Posterior vena cava (tissue), 2 donors: ENCODE measurements around the gene TEKT1. TPM values are rescaled to one million over a fixed set of nuclear protein-coding genes. Genes with fewer than 3 reads are reported as not detected.
A peak's percentile ranks its signal among the peaks of the same experiment; 100 is the strongest.
"Not testable (repeated sequence)": the region's sequence is repeated elsewhere in the genome, so short reads cannot be mapped to it uniquely, and the experiment has no call there.

Experiments
- DNase-seq: peaks from one replicate; pipeline ENCODE4 v3.0.0-alpha.2; 2020; ENCODE audit warnings: low spot score
- intact Hi-C, 2 donors: fragments of 100-400 bp; cut with DNase I; formaldehyde crosslinking; loops; one replicate each; pipeline versions ENCODE4 v1.14.1 to v1.14.2; 2022 to 2023
- long read RNA-seq, 2 donors: library from polyadenylated mRNA; unstranded; transcript quantifications; one replicate each; pipeline ENCODE4 v2.0.0, GENCODE V29; 2020 to 2021
- total RNA-seq, 2 donors: library from RNA; stranded (reverse); fragmentation: NEBNext Ultra II Directional; extraction: Animal tissue kit (Norgen Biotek cat#: 25700); gene quantifications; one replicate each; pipeline ENCODE4 v1.2.1, GENCODE V29; 2021
- donor health status: DM: yes; HTN: yes; CAD: no.
- donor health status: DM: yes; HTN: yes; CAD: no.

The TEKT1 gene
- total RNA-seq = not detected
- long read RNA-seq, donor 1 = 0 reads
- long read RNA-seq, donor 2 = 0 reads

- intact Hi-C loops = no loop called here
These were observed at the start of gene TEKT1 for GRCh38 chr17:6831661-6832263. Gene TEKT1 (minus strand): TSS chr17:6831729. CDS start chr17:6830376, 1,353 bp downstream.

DNA sequence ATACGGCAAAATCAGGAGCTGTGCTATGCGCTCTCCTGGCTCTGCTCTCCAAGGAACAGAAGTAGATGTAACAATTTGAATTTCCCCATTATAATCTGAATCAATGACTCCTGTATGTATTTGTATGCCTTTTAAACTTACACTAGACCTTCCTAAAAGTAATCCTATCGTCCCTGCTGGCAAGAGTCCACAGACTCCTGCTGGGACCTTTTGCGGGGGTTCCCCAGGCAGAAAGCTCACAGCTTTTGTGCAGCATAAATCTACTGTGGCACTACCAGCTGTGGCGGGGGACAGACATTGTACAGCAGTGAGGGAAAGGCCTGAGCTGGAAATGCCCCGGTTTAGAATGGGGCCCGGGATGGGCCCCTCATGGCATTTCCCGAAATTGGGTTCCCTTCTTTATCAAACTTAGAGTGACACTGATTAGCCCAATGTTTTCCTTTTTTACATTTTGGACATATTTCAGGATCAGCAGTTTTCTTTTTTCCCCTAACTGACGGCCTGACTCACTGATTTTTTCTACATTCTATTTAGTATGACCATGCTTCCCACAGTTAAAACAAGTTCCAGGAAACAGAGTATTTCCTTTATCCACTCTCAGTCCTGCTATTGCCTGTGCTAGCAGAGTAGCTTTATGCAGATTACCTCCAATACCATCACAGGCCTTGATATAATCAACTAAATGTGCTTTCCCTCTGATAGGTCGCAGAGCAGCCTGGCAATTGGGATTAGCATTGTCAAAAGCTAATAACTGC is 47.9 kb upstream of the TEKT1 start:
- intact Hi-C loops, DNase-seq: not testable (repeated sequence)

More at GRCh38 chr17:6831661-6832263, at the start of gene TEKT1:
- DNase-seq = peak; percentile 92

- intact Hi-C loops, DNase-seq: not testable (repeated sequence)
These were observed 43.7 kb upstream of the TEKT1 start for GRCh38 chr17:6875276-6875675.

DNA sequence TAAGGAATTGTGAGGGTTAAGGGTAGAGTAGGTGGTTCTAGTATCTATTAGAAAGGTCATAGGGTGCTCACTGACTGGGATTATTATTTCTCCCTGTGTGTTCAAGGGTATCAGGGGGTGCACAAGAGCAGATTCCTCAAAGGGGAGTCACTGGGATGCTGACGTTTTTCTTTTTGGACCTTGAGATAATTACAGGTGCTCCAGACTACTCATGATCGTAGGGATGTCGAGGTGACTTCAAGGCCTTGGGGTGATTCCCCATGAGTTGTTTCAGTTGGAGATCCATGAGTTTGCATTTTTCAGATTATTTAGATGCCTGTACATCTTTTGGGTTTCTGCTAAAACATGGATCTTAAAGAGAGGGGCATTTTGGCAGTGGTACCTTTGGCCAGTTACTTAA is 41.4 kb upstream of the TEKT1 start:
- DNase-seq = no peak
- intact Hi-C loops = no loop called here

DNA sequence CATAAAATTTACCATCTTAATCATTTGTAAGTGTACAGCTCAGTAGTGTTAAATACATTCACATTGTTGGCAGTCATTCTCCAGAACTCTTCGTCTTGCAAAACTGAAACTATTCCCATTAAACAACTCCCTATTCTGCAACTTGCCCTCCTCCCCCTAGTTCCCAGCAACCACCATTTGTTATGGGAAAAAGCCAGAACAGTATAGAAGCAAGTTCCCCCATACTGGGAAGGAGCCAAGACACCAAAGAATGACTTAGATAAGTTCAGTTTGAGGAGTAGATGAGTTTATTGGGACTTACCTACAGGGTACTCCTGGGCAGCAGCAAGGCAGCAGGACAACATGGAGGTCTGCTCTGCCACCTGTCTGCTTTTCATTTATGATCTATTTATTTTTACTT is 39.3 kb upstream of the TEKT1 start:
- DNase-seq = no peak
- intact Hi-C loops = no loop called here

- no peak for DNase-seq
- intact Hi-C loops = no loop called here
These were observed 37.1 kb upstream of the TEKT1 start for GRCh38 chr17:6868582-6868981.

- no peak for DNase-seq
These were observed 36.3 kb upstream of the TEKT1 start for GRCh38 chr17:6867849-6868248.

DNA sequence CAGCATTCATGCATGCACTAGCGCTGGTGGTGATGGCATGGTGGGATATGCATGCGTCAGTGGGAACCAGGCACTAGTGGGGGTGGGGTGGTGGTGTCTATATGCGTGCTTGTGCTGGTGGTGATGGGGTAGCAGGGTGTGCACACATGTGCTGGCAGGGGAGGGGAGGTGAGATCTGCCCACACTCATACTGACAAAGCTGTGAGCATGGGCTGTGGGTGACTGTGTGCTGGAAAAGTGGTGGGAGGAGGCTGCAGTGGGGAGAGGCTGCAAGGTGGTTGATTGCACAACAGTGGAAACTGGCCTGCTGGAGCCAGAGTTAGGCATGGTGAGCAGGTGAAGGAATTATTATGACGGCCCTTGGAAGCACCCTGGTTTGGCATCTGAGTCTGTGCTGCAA is 31.3 kb upstream of the TEKT1 start:
- intact Hi-C loops = no loop called here
- no peak for DNase-seq

More at GRCh38 chr17:6867849-6868248, 36.3 kb upstream of the TEKT1 start:
- intact Hi-C loops = no loop called here

DNA sequence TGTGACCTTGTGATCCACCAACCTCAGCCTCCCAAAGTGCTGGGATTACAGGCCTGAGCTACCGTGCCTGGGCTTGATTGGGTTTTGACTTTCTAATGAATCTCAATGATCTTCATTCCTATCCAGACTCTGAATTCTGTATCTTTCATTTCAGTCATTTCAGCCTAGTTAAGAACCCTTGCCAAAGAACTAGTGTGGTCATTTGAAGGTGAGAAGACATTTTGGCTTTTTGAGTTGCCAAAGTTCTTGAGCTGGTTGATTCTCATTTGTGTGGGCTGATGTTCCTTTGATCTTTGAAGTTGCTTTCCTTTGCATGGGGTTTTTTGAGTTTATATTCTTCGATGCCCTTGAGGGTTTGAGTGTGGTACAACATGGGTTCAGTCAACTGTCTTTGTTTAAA is 30.6 kb upstream of the TEKT1 start:
- DNase-seq = no peak
- intact Hi-C loops = no loop called here

- DNase-seq = no peak
- intact Hi-C loops = no loop called here
These were observed 26.4 kb upstream of the TEKT1 start for GRCh38 chr17:6857904-6858303.

GRCh38 chr17:6857336-6857735 is 25.8 kb upstream of the TEKT1 start:
- intact Hi-C loops = no loop called here

DNA sequence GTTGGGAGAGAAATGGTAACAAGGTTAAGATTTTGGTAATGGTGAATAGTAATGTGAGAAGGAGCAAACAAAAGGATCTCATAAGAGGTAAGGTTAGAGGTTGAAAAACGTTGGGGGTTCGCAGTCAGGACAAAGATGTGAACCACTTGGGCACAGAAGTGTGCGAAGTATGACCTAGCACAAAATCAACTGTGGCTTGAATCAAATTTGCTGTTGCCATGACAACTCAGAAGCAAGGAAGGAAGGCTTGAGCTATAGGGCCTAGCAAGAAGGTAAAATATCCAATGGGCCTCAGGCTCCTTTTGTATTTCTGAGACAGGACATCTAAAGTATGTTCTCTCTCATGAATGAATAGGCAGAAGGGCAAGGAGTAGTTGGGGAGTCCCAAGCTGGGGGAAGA is 24.5 kb upstream of the TEKT1 start:
- intact Hi-C loops = no loop called here
- DNase-seq = no peak

More at GRCh38 chr17:6857336-6857735, 25.8 kb upstream of the TEKT1 start:
- no peak for DNase-seq

- intact Hi-C loops = no loop called here
- DNase-seq = no peak
These were observed 22.4 kb upstream of the TEKT1 start for GRCh38 chr17:6853764-6854442.

DNA sequence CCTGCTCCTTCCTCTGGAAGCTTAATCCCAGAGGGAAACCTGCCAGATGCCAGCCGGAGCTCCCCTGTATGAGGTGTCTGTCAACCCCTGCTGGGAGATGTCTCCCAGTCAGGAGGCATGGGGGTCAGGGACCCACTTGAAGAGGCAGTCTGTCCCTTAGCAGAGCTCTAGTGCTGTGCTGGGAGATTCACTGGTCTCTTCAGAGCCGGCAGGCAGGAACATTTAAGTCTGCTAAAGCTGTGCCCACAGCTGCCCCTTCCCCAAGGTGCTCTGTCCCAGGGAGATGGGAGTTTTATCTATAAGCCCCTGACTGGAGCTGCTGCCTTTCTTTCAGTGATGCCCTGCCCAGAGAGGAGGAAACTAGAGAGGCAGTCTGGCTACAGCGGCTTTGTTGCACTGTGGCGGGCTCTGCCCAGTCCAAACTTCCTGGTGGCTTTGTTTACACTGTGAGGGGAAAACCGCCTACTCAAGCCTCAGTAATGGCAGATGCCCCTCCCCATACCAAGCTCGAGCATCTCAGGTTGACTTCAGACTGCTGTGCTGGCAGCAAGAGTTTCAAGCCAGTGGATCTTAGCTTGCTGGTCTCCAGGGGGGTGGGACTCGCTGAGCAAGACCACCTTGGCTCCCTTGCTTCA is 17.1 kb upstream of the TEKT1 start:
- intact Hi-C loops = not testable (repeated sequence)

GRCh38 chr17:6846138-6846537 is 14.6 kb upstream of the TEKT1 start:
- DNase-seq, intact Hi-C loops: not testable (repeated sequence)

More for the DNA sequence above, 17.1 kb upstream of the TEKT1 start:
- not testable (repeated sequence) for DNase-seq

GRCh38 chr17:6844406-6844805 is 12.9 kb upstream of the TEKT1 start:
- intact Hi-C loops = loop anchor here (5.0 kb wide), 1 partner anchor 177 kb away; no protein-coding TSS in a partner anchor
- DNase-seq = not testable (repeated sequence)

DNA sequence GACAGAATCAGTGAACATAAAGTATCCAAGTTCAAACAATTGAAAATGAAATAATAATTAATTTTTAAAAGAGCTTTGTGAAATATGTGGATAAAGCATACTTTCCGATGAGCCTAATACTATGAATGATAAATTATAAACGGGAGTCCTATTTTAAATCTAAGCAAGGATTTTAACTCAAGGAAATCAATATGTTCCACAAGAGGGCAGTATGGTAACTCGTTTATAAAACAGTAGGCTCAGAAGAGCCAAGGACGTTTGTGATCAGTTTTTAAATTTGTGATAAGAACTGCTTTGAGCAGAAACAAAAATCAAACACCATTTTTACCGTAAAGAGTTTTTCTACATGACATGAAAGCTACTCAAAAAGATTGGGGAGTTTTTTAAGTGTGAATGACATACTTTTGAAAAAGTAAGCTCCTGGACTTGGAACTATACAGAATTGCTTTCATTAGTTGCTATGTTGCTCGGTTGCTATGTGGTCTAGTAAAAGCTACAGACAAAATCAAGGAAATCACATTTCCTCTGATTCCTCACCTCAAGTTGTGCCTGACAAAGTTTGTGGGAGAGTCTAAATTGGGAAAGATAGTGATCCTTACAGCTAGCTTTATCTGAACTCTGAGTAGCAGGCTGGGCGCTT is 11.8 kb upstream of the TEKT1 start:
- intact Hi-C loops = loop anchor here (5.0 kb wide), 1 partner anchor 176 kb away; no protein-coding TSS in a partner anchor
- no peak for DNase-seq

DNA sequence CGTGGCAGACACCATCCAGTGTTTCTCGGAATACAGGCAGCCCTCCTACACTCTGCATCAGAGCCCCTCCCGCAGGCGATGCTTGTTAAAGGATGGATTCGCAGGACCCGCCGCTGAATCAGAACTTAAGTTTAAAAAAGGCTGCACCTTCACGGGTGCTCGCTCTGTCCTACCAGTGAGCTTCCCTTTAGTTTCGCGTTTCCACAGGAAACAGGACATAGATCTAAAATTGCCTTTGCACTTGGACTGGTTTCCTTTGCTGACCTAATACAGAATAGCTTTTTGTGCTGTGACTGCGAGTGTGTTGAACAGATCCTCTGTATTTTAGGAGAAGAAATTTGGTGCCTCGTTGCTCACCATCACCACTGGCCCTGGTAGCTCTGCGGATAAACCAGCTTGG is 10.2 kb upstream of the TEKT1 start:
- not testable (repeated sequence) for DNase-seq
- intact Hi-C loops = loop anchor here (5.0 kb wide), 1 partner anchor 174 kb away; no protein-coding TSS in a partner anchor

- intact Hi-C loops = no loop called here
- DNase-seq = no peak
These were observed 1.0 kb downstream of the TEKT1 start for GRCh38 chr17:6830383-6830986.
